Mammary epithelial cell (primary cell): ENCODE measurements around the gene C2CD4C.

Experiments used
- EZH2 ChIP-seq: IDR thresholded peaks from 2 replicates; pipeline ENCODE4 v1.6.1; 2012; ENCODE audit warnings: low read length, inconsistent platforms, borderline replicate concordance
- TF ChIP-seq, protein P1 (sequence below), 2 donors: IDR thresholded peaks in 1 of 2; conservative IDR thresholded peaks in 1 of 2; 2 replicates each; pipeline ENCODE4 v1.5.1; 2011 to 2012; ENCODE audit warnings: inconsistent platforms in 2 of 2, low read length in 2 of 2, mild to moderate bottlenecking in 2 of 2, control low read depth in 1 of 2, low read depth in 1 of 2; ENCODE audit not compliant: insufficient read depth in 1 of 2; ENCODE audit errors: extremely low read depth in 1 of 2

DNA sequence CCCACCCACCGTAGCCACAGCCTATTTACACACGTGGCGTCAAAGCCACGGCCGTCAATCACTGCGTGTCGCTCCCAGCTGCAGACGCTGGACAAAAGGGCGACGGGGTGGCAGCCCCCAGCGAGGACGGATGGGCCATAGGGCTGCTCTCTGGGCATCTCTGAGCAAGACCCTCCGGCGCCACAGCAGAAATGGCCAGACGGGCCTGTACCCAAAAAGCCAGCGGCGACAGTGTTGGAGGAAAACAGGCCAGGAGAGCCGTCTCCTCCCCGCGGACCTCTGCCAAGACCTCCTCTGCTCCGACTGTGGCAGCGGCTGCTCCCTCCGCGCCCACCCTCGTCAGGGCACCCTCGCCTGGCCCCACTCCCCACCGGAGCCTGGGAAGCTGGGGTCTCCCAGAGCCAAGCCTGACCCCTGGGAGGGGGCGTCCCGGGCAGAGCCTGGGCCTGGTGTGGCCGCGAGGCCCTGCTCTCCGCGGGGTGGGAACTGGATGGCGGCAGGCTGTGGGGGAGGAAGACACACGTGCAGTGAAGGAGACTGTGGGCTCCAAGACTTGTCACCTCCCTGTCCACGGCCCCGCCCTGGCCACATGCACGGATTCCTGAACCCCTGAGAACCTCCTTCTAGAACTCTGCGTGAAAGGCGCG lies 2.7 kb downstream of the C2CD4C start:
- no peak for TF ChIP-seq EZH2
- TF ChIP-seq, protein P1, sequence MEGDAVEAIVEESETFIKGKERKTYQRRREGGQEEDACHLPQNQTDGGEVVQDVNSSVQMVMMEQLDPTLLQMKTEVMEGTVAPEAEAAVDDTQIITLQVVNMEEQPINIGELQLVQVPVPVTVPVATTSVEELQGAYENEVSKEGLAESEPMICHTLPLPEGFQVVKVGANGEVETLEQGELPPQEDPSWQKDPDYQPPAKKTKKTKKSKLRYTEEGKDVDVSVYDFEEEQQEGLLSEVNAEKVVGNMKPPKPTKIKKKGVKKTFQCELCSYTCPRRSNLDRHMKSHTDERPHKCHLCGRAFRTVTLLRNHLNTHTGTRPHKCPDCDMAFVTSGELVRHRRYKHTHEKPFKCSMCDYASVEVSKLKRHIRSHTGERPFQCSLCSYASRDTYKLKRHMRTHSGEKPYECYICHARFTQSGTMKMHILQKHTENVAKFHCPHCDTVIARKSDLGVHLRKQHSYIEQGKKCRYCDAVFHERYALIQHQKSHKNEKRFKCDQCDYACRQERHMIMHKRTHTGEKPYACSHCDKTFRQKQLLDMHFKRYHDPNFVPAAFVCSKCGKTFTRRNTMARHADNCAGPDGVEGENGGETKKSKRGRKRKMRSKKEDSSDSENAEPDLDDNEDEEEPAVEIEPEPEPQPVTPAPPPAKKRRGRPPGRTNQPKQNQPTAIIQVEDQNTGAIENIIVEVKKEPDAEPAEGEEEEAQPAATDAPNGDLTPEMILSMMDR (conservative IDR thresholded peaks at IDR 0.05 in 1 of 2, IDR thresholded peaks at IDR 0.05 in 1 of 2; ENCODE audit: extremely low read depth in 1 of 2, insufficient read depth in 1 of 2, low read depth in 1 of 2, low read length in 2 of 2), result no peak
